ENCODE data around the gene EPHA8. TPM values are rescaled to one million over a fixed set of nuclear protein-coding genes. Genes with fewer than 3 reads are reported as not detected.

Gene EPHA8
- total RNA-seq, 1 donor from 2014 or later = not detected

DNA sequence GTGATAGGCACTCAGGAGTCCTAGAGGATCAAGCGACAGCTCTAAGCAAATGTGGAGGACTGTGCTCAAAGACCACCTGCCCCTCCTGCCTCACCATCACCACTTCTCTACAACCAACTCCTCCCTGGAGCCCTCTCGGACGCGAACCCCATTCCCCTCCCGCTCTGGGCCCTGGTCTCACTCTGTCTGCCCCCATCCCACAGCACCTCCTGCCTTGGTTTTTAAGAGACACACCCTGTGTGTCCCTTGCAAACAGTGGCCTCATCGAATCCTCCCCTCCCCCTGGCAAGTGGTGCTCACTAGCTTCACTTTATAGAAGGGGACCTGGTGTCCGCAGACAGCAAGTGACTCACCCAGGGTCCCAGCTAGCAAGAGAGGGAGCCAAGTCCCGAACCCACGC, 28.8 kb downstream of the EPHA8 start:
- no peak for DNase-seq (ENCODE audit: low read depth, low spot score)

- DNase-seq (ENCODE audit: low read depth, low spot score) = no peak
Measured at GRCh38 chr1:22592919-22593790, 29.9 kb downstream of the EPHA8 start.

- DNase-seq (ENCODE audit: low read depth, low spot score) = no peak
Measured at GRCh38 chr1:22594396-22594795, 31.1 kb downstream of the EPHA8 start.

DNA sequence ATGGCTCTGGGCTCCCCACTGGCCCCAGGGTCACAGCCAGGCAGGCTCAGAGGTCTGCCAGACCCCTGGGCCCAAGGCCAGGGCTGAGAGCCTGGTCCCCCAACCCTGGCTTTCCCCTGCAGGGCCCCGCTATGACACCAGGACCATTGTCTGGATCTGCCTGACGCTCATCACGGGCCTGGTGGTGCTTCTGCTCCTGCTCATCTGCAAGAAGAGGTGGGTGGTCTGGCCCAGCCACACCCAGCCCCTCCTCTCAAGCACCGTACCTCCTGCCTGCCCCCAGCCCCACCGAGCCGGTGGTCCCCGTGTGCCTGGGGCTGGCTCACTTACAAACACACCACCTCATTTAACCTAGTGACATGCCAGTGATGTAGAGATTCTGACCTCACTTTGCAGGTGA, 31.8 kb downstream of the EPHA8 start:
- no peak for DNase-seq (ENCODE audit: low read depth, low spot score)

DNA sequence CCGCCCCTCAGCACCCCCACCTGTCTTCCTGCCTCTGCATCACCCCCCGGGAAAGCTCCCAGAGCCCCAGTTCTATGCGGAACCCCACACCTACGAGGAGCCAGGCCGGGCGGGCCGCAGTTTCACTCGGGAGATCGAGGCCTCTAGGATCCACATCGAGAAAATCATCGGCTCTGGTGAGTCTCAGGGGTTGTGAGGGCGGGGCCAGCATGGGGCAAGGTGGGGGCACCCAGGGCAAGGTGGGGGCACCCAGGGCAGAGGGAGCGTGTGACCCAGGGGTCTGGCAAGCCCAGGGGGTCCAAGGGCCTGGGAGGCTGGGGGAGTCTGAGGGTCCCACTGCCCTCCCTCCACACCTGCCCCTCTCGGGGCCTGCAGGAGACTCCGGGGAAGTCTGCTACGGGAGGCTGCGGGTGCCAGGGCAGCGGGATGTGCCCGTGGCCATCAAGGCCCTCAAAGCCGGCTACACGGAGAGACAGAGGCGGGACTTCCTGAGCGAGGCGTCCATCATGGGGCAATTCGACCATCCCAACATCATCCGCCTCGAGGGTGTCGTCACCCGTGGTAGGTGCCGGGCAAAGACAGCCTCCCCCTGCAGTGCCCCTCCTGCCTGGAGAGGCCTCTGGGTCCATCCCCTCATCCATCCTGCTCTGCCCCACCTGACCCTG, 34.1 kb downstream of the EPHA8 start:
- DNase-seq (ENCODE audit: low read depth, low spot score) = no peak

DNA sequence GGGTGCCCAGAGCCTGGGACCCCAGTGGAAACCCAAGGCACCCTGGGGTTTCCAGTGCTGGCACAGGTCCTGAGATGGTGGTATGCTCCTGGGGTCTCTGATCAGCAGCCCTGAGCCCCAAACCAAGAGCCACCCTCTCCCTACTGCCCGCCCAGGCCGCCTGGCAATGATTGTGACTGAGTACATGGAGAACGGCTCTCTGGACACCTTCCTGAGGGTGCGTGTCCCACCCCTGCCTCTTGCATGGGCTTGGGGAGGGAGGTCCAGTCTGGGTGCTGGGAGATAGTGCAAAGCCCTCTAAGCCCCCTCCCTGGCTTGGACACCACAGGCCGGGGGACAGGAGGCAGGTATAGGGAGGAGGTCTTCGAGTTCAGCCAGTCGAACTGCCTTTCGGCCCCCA, 34.7 kb downstream of the EPHA8 start:
- no peak for DNase-seq (ENCODE audit: low read depth, low spot score)

DNA sequence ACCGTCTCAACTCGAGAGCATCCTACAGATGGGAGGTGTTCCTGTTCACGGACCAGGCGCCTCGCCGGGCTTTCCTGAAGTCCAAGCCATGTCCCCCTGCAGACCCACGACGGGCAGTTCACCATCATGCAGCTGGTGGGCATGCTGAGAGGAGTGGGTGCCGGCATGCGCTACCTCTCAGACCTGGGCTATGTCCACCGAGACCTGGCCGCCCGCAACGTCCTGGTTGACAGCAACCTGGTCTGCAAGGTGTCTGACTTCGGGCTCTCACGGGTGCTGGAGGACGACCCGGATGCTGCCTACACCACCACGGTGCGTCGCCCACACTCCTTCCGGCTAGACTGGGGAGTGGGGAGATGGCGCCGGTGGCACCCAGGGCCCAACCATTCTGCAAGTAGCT, 35.4 kb downstream of the EPHA8 start:
- no peak for DNase-seq (ENCODE audit: low read depth, low spot score)

- no peak for DNase-seq (ENCODE audit: low read depth, low spot score)
Measured at GRCh38 chr1:22600071-22600816, 37.0 kb downstream of the EPHA8 start.

GRCh38 chr1:22600817-22601605, 37.7 kb downstream of the EPHA8 start:
- no peak for DNase-seq (ENCODE audit: low read depth, low spot score)

DNA sequence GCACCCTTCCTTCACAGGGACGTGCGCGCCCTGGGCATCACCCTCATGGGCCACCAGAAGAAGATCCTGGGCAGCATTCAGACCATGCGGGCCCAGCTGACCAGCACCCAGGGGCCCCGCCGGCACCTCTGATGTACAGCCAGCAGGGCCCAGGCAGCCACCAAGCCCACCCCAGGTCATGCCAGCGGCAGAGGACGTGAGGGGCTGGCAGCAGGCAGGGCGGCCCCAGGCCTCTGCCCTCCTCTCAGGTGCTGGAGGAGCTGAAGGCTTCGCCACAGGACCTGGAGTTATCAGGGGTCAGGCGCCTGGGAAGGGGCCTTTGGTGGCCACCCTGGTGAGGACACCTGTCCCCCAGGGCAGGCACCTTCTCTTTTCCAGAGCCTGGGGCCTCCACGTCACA, 38.3 kb downstream of the EPHA8 start:
- no peak for DNase-seq (ENCODE audit: low read depth, low spot score)

DNA sequence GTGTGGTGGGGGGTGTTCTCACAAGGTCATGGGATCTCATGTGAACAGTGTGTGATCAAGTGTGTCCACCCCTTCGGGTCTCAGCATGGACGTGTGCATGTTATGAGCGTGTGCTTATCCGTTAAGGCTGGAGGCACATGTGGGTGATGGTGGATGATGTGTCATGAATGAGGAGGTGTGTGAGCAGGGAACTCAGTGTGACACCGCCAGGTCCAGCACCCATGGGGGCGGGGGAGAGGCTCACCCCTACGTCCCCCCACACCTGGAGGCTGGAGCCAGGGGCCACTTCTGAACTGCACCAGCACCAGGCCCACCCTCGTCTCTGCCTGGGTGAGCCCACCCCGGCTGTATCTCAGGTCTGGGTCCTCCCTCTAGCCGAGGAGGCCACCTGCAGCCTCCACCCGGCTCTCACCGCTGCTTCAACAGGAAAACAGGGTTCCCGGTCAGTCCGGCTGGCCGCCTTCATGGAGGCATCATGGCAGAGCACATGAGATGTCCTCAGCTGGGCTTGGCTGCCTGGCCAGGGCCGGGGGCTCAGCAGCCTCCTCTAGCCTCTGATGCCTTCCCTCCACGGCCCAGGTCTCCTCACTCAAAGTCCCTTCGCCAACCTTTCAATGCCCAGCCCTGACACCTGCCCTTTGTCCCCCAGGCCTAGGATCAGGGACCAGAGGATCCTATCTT, 38.9 kb downstream of the EPHA8 start:
- no peak for DNase-seq (ENCODE audit: low read depth, low spot score)

GRCh38 chr1:22606161-22606560, 42.9 kb downstream of the EPHA8 start:
- no peak for DNase-seq (ENCODE audit: low read depth, low spot score)

DNA sequence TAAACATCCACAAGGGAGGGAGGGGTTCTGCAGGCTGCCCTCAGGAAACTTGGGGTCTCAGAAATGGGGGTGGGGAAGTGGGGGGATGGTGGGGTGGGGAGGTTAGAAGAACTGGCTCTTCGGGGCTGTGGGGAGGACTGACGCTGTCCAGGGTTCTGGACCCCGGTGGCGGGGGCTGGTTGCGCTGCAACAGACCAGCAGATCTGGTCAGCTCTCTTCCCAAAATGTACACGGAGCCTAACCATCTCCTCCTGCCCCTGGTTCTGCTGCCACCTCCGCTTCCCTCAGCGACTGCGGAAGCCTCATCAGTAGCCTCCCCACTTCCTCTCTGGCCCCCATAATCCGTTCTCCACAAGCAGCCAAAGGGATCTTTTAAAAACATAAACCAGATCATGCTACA, 43.9 kb downstream of the EPHA8 start:
- no peak for DNase-seq (ENCODE audit: low read depth, low spot score)

DNA sequence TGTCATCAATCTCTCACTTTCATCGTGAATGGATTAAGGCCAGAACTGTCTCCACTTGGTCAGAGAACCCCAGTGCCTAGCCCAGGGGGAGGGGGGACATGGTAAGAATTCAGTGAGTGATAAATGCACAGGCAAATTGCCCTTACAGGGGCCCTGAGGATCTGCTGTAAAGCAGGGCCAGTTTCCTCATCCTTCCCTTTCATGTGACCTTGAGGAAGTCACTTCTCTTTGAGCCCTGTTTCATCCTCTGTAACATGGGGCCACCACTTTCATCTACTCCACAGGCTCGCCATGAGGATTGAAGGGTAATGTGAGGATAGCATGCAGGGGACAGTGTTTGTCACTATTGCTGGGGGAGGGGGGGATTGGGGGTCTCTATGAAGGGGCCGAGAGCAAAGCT, 45.1 kb downstream of the EPHA8 start:
- DNase-seq (ENCODE audit: low read depth, low spot score) = no peak

DNA sequence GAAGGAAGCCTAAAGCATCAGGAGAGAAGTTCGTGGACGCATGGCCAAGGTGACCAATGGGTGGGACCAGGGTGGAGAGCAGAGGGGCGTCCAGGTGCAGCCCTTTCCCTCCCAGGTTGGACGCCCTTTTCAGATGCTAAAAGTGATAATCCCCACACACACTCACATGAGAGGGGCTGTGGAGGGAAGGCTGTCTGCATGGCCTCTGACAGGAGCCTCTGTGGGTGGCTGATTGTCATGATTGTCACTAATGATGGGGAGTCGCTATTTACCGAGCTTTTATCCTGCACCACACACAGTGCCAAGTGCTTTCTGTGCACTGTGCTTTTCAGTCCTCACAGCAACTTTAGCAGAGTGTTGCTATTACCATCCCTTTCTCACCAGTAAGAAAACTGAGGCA, 46.0 kb downstream of the EPHA8 start:
- no peak for DNase-seq (ENCODE audit: low read depth, low spot score)

DNA sequence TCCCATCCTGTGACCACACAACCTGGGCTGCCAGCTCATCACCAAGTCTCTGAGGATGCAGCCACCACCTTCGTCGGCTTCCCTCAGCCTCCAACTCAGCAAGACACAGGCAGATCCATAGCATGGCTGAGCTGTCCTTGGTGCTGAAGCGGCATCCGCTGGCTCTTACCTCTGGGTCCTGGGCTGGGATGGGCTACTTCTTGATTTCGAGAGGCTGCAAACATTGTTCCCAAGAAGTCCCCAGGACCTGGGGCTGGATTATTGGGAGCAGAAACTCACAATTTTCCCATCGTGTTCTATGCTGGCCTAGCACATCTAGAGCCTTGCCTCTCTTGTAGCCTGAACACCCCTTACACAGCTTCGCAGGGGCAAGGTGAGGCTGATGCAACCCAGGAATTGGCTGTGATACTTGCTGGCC, 48.2 kb downstream of the EPHA8 start:
- peak; percentile 10 for DNase-seq (ENCODE audit: low read depth, low spot score)

GRCh38 chr1:22612671-22613571, 49.6 kb downstream of the EPHA8 start:
- DNase-seq (ENCODE audit: low read depth, low spot score) = no peak

DNA sequence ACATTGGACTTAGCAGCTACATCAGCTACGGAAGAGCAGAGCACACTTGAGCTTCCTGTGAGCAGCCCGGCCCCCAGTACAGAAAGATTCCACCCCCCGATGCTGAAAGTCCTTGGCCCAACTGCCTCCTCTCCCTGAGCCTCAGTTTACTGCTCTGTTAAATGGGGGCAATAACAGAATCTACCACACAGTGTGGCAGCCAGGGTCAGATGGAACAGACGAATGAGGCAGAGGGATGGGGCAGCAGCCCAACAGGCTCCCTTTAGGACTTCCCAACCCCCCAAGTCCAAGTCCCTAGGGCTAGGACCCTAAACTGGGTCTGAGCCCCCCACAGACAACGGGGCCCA, 50.3 kb downstream of the EPHA8 start:
- no peak for DNase-seq (ENCODE audit: low read depth, low spot score)

GRCh38 chr1:22613951-22614350, 50.7 kb downstream of the EPHA8 start:
- DNase-seq (ENCODE audit: low read depth, low spot score) = no peak

DNA sequence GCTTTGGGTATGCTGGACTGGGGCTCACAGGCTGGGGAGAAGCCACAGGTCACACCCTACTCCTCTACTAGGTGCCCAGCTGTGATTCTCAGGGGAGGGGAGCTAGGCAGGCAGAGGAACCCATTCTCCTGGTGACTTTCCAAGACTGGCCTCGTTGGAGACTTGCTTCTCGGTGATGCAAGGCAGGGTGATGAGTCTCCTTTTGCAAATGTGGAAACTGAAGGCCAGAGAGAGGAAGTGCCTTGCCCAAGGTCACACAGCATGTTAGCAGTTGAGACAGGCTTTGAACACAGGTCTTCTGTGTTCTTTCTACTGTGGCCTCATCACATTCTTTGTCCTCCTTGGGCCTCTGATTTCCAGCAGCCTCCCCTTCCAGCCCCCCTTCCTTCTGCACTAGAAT, 52.6 kb downstream of the EPHA8 start:
- DNase-seq (ENCODE audit: low read depth, low spot score) = no peak

All from pulmonary artery endothelial cell (primary cell).